KMS-11 (cell line): ENCODE measurements around the gene REC8.

ENCODE experiments used
- H2AFZ ChIP-seq: fragments of 200-600 bp; sonication (generic); 2 replicates; pipeline ENCODE4 v1.6.1; 2016; ENCODE audit warnings: antibody characterized with exemption, mixed run types, low read depth
- H3K27ac ChIP-seq: fragments of 200-600 bp; sonication (generic); 2 replicates; pipeline ENCODE4 v1.6.1; 2016; ENCODE audit warnings: mild to moderate bottlenecking, mixed run types
- H3K27me3 ChIP-seq: fragments of 200-600 bp; sonication (generic); 2 replicates; pipeline ENCODE4 v1.6.1; 2017; ENCODE audit warnings: mild to moderate bottlenecking, low read depth, mixed run types, moderate library complexity; ENCODE audit not compliant: insufficient read depth
- H3K36me3 ChIP-seq: fragments of 200-600 bp; sonication (generic); 2 replicates; pipeline ENCODE4 v1.6.1; 2017; ENCODE audit warnings: mild to moderate bottlenecking, mixed run types; ENCODE audit not compliant: insufficient read depth
- H3K4me1 ChIP-seq: fragments of 200-600 bp; sonication (generic); 2 replicates; pipeline ENCODE4 v1.6.1; 2016; ENCODE audit warnings: mild to moderate bottlenecking, low read depth, mixed run types; ENCODE audit not compliant: poor library complexity, severe bottlenecking
- H3K4me2 ChIP-seq: fragments of 200-600 bp; sonication (generic); 2 replicates; pipeline ENCODE4 v1.7.0; 2016; ENCODE audit warnings: mild to moderate bottlenecking, mixed run types
- H3K4me3 ChIP-seq: fragments of 200-600 bp; sonication (generic); IDR thresholded peaks from 2 replicates; pipeline ENCODE4 v1.6.1; 2017; ENCODE audit warnings: low read depth, low read length, mixed read lengths; ENCODE audit not compliant: insufficient read depth
- H3K79me2 ChIP-seq: fragments of 200-600 bp; sonication (generic); 2 replicates; pipeline ENCODE4 v1.6.1; 2016; ENCODE audit warnings: low read depth, mixed run types; ENCODE audit not compliant: insufficient read depth
- H3K9ac ChIP-seq: fragments of 200-600 bp; sonication (generic); 2 replicates; pipeline ENCODE4 v1.6.1; 2016; ENCODE audit warnings: mild to moderate bottlenecking, mixed run types
- H4K20me1 ChIP-seq: fragments of 200-600 bp; sonication (generic); 2 replicates; pipeline ENCODE4 v1.6.1; 2016; ENCODE audit warnings: mild to moderate bottlenecking, mixed run types; ENCODE audit not compliant: insufficient read depth
- CTCF ChIP-seq: fragments of 200-600 bp; sonication (generic); conservative IDR thresholded peaks from 2 replicates; pipeline ENCODE4 v1.6.1; 2017; ENCODE audit warnings: low read depth, mild to moderate bottlenecking, antibody characterized with exemption, low read length, moderate library complexity, mixed read lengths

The REC8 gene

GRCh38 chr14:24176599-24176998 is 4.7 kb downstream of the REC8 start:
- no peak overlapping the region for H3K9ac ChIP-seq
- H3K4me1 ChIP-seq, result no peaks in the 10 kb centered on the region
- H4K20me1 ChIP-seq, result no peaks in the 10 kb centered on the region
- no peaks in the 10 kb centered on the region for H3K36me3 ChIP-seq
- no peak overlapping the region for H3K4me3 ChIP-seq
- no peak for TF ChIP-seq CTCF
- no peak overlapping the region for H3K27ac ChIP-seq
- no peak overlapping the region for H2AFZ ChIP-seq
- H3K4me2 ChIP-seq, result no peak overlapping the region
- H3K27me3 ChIP-seq, result no peaks in the 10 kb centered on the region
- H3K79me2 ChIP-seq, result no peaks in the 10 kb centered on the region

- no peak for TF ChIP-seq CTCF
- no peaks in the 10 kb centered on the region for H4K20me1 ChIP-seq
- no peaks in the 10 kb centered on the region for H3K36me3 ChIP-seq
Observed at GRCh38 chr14:24177041-24177825, 5.4 kb downstream of the REC8 start.

GRCh38 chr14:24177891-24178290 is 6.0 kb downstream of the REC8 start:
- H3K27me3 ChIP-seq, result no peaks in the 10 kb centered on the region
- H3K79me2 ChIP-seq, result no peaks in the 10 kb centered on the region
- H3K27ac ChIP-seq, result no peak overlapping the region
- no peaks in the 10 kb centered on the region for H3K4me1 ChIP-seq
- H3K4me2 ChIP-seq, result no peak overlapping the region
- H3K4me3 ChIP-seq, result no peak overlapping the region
- no peak overlapping the region for H2AFZ ChIP-seq
- no peaks in the 10 kb centered on the region for H4K20me1 ChIP-seq
- no peaks in the 10 kb centered on the region for H3K36me3 ChIP-seq
- TF ChIP-seq CTCF, result no peak
- H3K9ac ChIP-seq, result no peak overlapping the region

More at GRCh38 chr14:24177041-24177825, 5.4 kb downstream of the REC8 start:
- Histone ChIP-seq H3K79me2 (no peaks in the 10 kb centered on the region), H3K4me2 (no peak overlapping the region), H3K4me1 (no peaks in the 10 kb centered on the region), H3K4me3 (no peak overlapping the region), H2AFZ (no peak overlapping the region), H3K27ac (no peak overlapping the region), H3K27me3 (no peaks in the 10 kb centered on the region), H3K9ac (no peak overlapping the region)

- Histone ChIP-seq H3K9ac (no peak overlapping the region), H2AFZ (no peak overlapping the region), H3K27me3 (no peaks in the 10 kb centered on the region), H3K4me1 (no peaks in the 10 kb centered on the region), H3K4me3 (no peak overlapping the region), H4K20me1 (no peaks in the 10 kb centered on the region), H3K4me2 (no peak overlapping the region), H3K79me2 (no peaks in the 10 kb centered on the region), H3K27ac (no peak overlapping the region), H3K36me3 (no peaks in the 10 kb centered on the region)
- no peak for TF ChIP-seq CTCF
Observed at GRCh38 chr14:24178399-24179178, 6.7 kb downstream of the REC8 start.
